Sigmoid colon (tissue), 7 donors: Measurements from ENCODE around the gene CACNB2. TPM values are rescaled to one million over a fixed set of nuclear protein-coding genes. Genes with fewer than 3 reads are reported as not detected.

Source experiments
- DNase-seq: peaks from one replicate; pipeline ENCODE4 v3.0.0-alpha.2; 2019
- H3K27ac ChIP-seq, 4 donors: fragments of 200-600 bp; sonication (generic); one replicate each; pipeline ENCODE4 v1.5.1; 2016 to 2019; ENCODE audit warnings: mild to moderate bottlenecking in 1 of 4
- H3K27me3 ChIP-seq, 3 donors: fragments of 200-600 bp; sonication (generic); one replicate each; pipeline ENCODE4 v1.5.1; 2019; ENCODE audit warnings: mild to moderate bottlenecking in 1 of 3
- H3K36me3 ChIP-seq, 4 donors: fragments of 200-600 bp; sonication (generic); one replicate each; pipeline ENCODE4 v1.5.1; 2016 to 2019
- H3K4me1 ChIP-seq, 4 donors: fragments of 200-600 bp; sonication (generic); one replicate each; pipeline ENCODE4 v1.5.1; 2017 to 2019
- H3K4me3 ChIP-seq, 4 donors: fragments of 200-600 bp; sonication (generic); one replicate each; pipeline ENCODE4 v1.5.1; 2017 to 2019; ENCODE audit warnings: mild to moderate bottlenecking in 2 of 4, moderate library complexity in 1 of 4
- H3K9me3 ChIP-seq, 4 donors: fragments of 200-600 bp in 3 of 4; sonication (generic) in 3 of 4; one replicate each; pipeline versions ENCODE4 v1.5.1 to v1.6.1; 2013 to 2019
- EP300 ChIP-seq, 4 donors: sonication (generic); formaldehyde crosslinking; IDR thresholded peaks; one replicate each; pipeline ENCODE4 v1.6.1; 2017; ENCODE audit warnings: antibody characterized with exemption in 4 of 4
- POLR2A ChIP-seq, 2 donors: fragments of 450-650 bp; IDR thresholded peaks; one replicate each; pipeline ENCODE4 v1.6.1; 2016; ENCODE audit warnings: antibody characterized with exemption in 2 of 2, mild to moderate bottlenecking in 2 of 2, moderate library complexity in 2 of 2
- POLR2AphosphoS5 ChIP-seq, 4 donors: sonication (generic); formaldehyde crosslinking; IDR thresholded peaks; one replicate each; pipeline ENCODE4 v1.6.1; 2017; ENCODE audit warnings: antibody characterized with exemption in 4 of 4
- WGBS, 2 donors: extraction: QIAGEN DNeasy Blood & Tissue Kit; methylation state at CpG; one replicate each; pipeline ENCODE4 v1.1.7; 2013; 5-methylcytosine and 5-hydroxymethylcytosine counted together
- intact Hi-C: fragments of 100-400 bp; cut with DNase I; formaldehyde crosslinking; loops from one replicate; pipeline ENCODE4 v1.15.1; 2023
- polyA plus RNA-seq, 3 donors: library from polyadenylated mRNA; stranded (reverse); fragments of 200-250 nt; gene quantifications; one replicate each; pipeline ENCODE4 v1.2.3, GENCODE V29; 2013
- total RNA-seq, 4 donors: library from RNA; depleted of rRNA; stranded (reverse); fragments of >200 nt; gene quantifications; one replicate each; pipeline ENCODE4 v1.1.0, GENCODE V29; 2016
- TF ChIP-seq, protein P1 (sequence below), 4 experiments: fragments of 450-650 bp in 3 of 4; fragments of 200-600 bp in 1 of 4; IDR thresholded peaks; one replicate each; pipeline ENCODE4 v1.5.1; 2016 to 2019; ENCODE audit warnings: antibody characterized with exemption in 4 of 4, mild to moderate bottlenecking in 3 of 4, moderate library complexity in 2 of 4
- donor health status: healthy with polysubstance abuse.
- donor health status: Bipolar disorder and iron deficiency.
- donor health status: healthy.

CACNB2 gene
- total and polyA plus RNA-seq, 7 donors, result 1.2 to 85.3 (median 36.0) TPM

DNA sequence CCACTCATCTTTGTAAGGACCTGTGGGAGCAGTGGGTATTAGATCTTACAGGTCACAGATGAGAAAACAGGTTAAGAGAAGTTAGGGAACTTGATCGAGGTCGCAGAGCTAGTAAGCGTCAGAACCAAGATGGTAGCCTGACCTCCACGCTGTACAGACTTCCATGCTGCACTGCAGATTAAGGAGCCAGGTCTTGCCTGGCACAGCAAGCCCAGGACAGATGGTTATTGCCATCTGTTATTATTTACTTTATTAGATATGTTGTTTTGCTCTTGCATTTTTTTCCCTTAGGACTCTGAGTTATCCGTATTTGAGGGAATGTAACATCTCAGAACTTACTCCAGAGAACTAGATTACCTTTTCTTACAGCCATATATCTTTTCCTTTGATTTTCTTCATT, 363.9 kb downstream of the CACNB2 start:
- DNase-seq, result no peak
- Histone ChIP-seq H3K4me1 (no peaks in the 10 kb centered on the region), H3K4me3 (no peak overlapping the region), H3K9me3 (no peaks in the 10 kb centered on the region), H3K27me3 (no peaks in the 10 kb centered on the region), H3K27ac (no peak overlapping the region), H3K36me3 (peaks cover 0 to 17% (median 6%) of the 10 kb centered on the region in 4 donors)
- TF ChIP-seq POLR2AphosphoS5 (IDR thresholded peaks at IDR 0.05) (no peak), EP300 (IDR thresholded peaks at IDR 0.05) (no peak), POLR2A (IDR thresholded peaks at IDR 0.05) (no peak)
- TF ChIP-seq, protein P1, sequence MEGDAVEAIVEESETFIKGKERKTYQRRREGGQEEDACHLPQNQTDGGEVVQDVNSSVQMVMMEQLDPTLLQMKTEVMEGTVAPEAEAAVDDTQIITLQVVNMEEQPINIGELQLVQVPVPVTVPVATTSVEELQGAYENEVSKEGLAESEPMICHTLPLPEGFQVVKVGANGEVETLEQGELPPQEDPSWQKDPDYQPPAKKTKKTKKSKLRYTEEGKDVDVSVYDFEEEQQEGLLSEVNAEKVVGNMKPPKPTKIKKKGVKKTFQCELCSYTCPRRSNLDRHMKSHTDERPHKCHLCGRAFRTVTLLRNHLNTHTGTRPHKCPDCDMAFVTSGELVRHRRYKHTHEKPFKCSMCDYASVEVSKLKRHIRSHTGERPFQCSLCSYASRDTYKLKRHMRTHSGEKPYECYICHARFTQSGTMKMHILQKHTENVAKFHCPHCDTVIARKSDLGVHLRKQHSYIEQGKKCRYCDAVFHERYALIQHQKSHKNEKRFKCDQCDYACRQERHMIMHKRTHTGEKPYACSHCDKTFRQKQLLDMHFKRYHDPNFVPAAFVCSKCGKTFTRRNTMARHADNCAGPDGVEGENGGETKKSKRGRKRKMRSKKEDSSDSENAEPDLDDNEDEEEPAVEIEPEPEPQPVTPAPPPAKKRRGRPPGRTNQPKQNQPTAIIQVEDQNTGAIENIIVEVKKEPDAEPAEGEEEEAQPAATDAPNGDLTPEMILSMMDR (IDR thresholded peaks at IDR 0.05), result no peak
- intact Hi-C loops, result no loop called here
- WGBS, 2 donors, result 96% methylated on average over 5 of the region's 5 CpGs

DNA sequence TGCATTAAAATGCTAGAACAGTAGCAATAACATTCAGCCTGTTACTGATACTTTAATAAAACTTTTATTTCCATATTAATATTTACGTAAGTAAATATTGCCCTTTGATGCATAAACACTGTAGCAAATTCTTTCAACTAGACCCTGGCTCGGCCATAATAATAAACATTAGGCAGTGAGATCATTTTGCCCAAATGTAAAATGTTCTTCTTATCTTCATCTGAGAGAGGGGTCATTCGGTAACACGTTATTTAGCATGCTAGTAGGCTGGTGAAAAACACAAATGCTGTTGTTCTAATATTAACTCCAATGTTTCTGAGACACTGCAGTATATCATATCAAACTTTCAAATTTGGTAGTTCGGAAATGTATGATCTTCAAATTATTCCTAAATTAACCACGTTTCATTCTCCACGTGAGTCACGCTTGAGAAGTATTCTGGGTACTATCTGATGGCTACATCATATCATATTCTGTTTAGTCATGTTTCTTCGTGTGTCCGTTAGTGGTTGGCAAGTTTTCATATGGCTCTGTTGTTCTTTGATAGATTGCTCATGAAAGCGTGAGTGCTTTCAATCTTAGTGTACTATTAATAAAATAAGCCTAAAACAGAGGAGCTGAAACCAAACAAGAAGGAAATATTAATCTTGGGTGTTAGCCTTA, 365.4 kb downstream of the CACNB2 start:
- TF ChIP-seq EP300 (IDR thresholded peaks at IDR 0.05) (no peak), POLR2A (IDR thresholded peaks at IDR 0.05) (no peak), POLR2AphosphoS5 (IDR thresholded peaks at IDR 0.05) (no peak)
- TF ChIP-seq, protein P1 (IDR thresholded peaks at IDR 0.05), result no peak
- H3K27ac ChIP-seq, result no peak overlapping the region
- H3K9me3 ChIP-seq, result no peaks in the 10 kb centered on the region
- peaks cover 0 to 27% (median 5%) of the 10 kb centered on the region in 4 donors for H3K36me3 ChIP-seq
- no peaks in the 10 kb centered on the region for H3K27me3 ChIP-seq
- no peak for DNase-seq
- H3K4me1 ChIP-seq, result no peaks in the 10 kb centered on the region
- H3K4me3 ChIP-seq, result no peak overlapping the region
- WGBS, 2 donors, result 82 to 90% methylated on average over 11 of the region's 11 CpGs
- intact Hi-C loops, result no loop called here

DNA sequence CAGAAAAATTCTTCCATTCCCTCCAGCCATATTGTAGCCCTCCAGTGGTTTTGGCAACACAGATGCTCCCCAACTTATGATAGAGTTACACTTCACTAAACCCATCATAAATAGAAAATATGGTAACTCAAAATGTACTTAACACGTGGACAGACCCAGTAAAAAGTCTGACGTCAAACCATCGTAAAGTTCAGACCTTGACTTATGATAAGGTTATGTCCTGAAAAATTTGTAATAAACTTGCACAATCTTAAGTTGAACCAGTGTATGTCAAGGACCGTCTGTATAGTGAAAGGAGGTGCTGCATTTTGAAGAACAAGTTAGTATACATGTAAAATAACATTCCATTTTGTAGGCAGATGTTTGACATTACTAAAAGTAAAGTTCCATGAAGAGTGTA, 368.4 kb downstream of the CACNB2 start:
- no peak for DNase-seq
- Histone ChIP-seq H3K9me3 (no peaks in the 10 kb centered on the region), H3K4me1 (no peaks in the 10 kb centered on the region), H3K27ac (no peak overlapping the region), H3K36me3 (peaks cover 0 to 36% (median 4%) of the 10 kb centered on the region in 4 donors), H3K27me3 (no peaks in the 10 kb centered on the region), H3K4me3 (no peak overlapping the region)
- 47 to 79% methylated on average over 4 of the region's 4 CpGs for WGBS, 2 donors
- intact Hi-C loops, result no loop called here
- TF ChIP-seq POLR2A (IDR thresholded peaks at IDR 0.05) (no peak), POLR2AphosphoS5 (IDR thresholded peaks at IDR 0.05) (no peak), EP300 (IDR thresholded peaks at IDR 0.05) (no peak)
- TF ChIP-seq, protein P1 (IDR thresholded peaks at IDR 0.05), result no peak

DNA sequence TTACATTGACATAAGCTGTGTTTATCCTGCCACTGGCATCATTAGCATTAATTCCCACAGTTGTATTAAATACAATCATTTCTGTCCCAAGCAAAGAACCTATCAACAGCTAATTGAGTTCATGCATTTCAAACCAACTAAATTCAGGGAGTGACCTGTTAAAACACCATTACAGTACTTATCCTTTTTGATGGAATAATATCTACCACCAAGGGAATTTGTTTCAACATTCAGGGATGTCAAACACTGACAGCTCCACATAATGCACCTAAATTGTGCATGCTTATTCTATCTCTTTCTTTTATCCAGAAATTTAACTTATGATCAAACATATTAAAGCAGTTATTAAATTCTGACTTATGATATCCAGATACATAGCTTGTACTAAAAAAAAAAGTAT, 374.3 kb downstream of the CACNB2 start:
- intact Hi-C loops, result no loop called here
- no peaks in the 10 kb centered on the region for H3K9me3 ChIP-seq

More for the DNA sequence above, 374.3 kb downstream of the CACNB2 start:
- no peaks in the 10 kb centered on the region for H3K27me3 ChIP-seq
- H3K36me3 ChIP-seq, result peaks cover 0 to 51% (median 9%) of the 10 kb centered on the region in 4 donors
- no peaks in the 10 kb centered on the region for H3K4me1 ChIP-seq
- H3K4me3 ChIP-seq, result no peak overlapping the region
- no peak for DNase-seq
- TF ChIP-seq POLR2AphosphoS5 (IDR thresholded peaks at IDR 0.05) (no peak), EP300 (IDR thresholded peaks at IDR 0.05) (no peak), POLR2A (IDR thresholded peaks at IDR 0.05) (no peak)
- TF ChIP-seq, protein P1 (IDR thresholded peaks at IDR 0.05), result no peak
- no peak overlapping the region for H3K27ac ChIP-seq
